Activated CD8-positive, alpha-beta memory T cell treated with anti-CD3 and anti-CD28 coated beads, Interleukin-2, amount 10 ng/mL, durations not matched to agents 7 days and 5 days (primary cell): ENCODE measurements around the gene GRM4. TPM values are rescaled to one million over a fixed set of nuclear protein-coding genes. Genes with fewer than 3 reads are reported as not detected.

Experiments
- ATAC-seq: fragments of 150-1000 bp; cut with Tn5 transposase; one replicate; pipeline ENCODE4 v1.10.0; 2021; ENCODE audit warnings: moderate library complexity
- CTCF ChIA-PET: fragments of 350-600 bp; sonication (Branson Sonifier 250); formaldehyde crosslinking; loops from one replicate; lab custom pipeline; 2021; ENCODE audit warnings: antibody characterized with exemption; lab: Charles Lee
- DNase-seq: peaks from one replicate; pipeline ENCODE4 v3.0.0-alpha.2; 2020
- H3K27ac Mint-ChIP-seq: one replicate; pipeline ENCODE4 v1.8.0; 2021; ENCODE audit warnings: mild to moderate bottlenecking, mixed read lengths
- H3K27me3 Mint-ChIP-seq: one replicate; pipeline ENCODE4 v1.8.0; 2021; ENCODE audit warnings: mixed read lengths
- H3K36me3 Mint-ChIP-seq: one replicate; pipeline ENCODE4 v1.8.0; 2021; ENCODE audit warnings: mild to moderate bottlenecking, mixed read lengths
- H3K4me1 Mint-ChIP-seq: one replicate; pipeline ENCODE4 v1.8.0; 2021; ENCODE audit warnings: mixed read lengths
- H3K4me3 Mint-ChIP-seq: one replicate; pipeline ENCODE4 v1.8.0; 2021; ENCODE audit warnings: mild to moderate bottlenecking, moderate library complexity, mixed read lengths
- H3K9me3 Mint-ChIP-seq: one replicate; pipeline ENCODE4 v1.8.0; 2022; ENCODE audit warnings: low read depth, mixed read lengths
- total RNA-seq, 2 experiments: library from RNA; stranded (reverse); gene quantifications; one replicate each; pipeline ENCODE4 v1.2.3, GENCODE V29; 2021

GRM4 gene
- total RNA-seq, 2 experiments from 2014 or later: not detected

- Mint-ChIP-seq H3K36me3 (no peaks in the 10 kb centered on the region), H3K9me3 (no peaks in the 10 kb centered on the region), H3K27me3 (peaks cover 17% of the 10 kb centered on the region), H3K4me3 (no peak overlapping the region), H3K4me1 (no peaks in the 10 kb centered on the region), H3K27ac (no peak overlapping the region)
- ATAC-seq: no peak
- CTCF ChIA-PET: no interaction called here
- DNase-seq: no peak
Measured at GRCh38 chr6:34005901-34006531, 139.9 kb downstream of the GRM4 start.

- Mint-ChIP-seq H3K27me3 (peaks cover 10% of the 10 kb centered on the region), H3K9me3 (no peaks in the 10 kb centered on the region), H3K27ac (no peak overlapping the region), H3K36me3 (no peaks in the 10 kb centered on the region), H3K4me1 (no peaks in the 10 kb centered on the region), H3K4me3 (no peak overlapping the region)
- no peak for DNase-seq
- ATAC-seq: no peak
- CTCF ChIA-PET: no interaction called here
Measured at GRCh38 chr6:34004706-34005105, 141.2 kb downstream of the GRM4 start.

GRCh38 chr6:34003962-34004361, 141.9 kb downstream of the GRM4 start:
- Mint-ChIP-seq H3K27me3 (peaks cover 10% of the 10 kb centered on the region), H3K4me1 (no peaks in the 10 kb centered on the region), H3K4me3 (no peak overlapping the region), H3K36me3 (no peaks in the 10 kb centered on the region), H3K27ac (no peak overlapping the region), H3K9me3 (no peaks in the 10 kb centered on the region)
- DNase-seq: no peak
- no peak for ATAC-seq
- CTCF ChIA-PET: no interaction called here

GRCh38 chr6:34001706-34002621, 143.9 kb downstream of the GRM4 start:
- no peak overlapping the region for H3K4me3 Mint-ChIP-seq
- DNase-seq (no peak), ATAC-seq (no peak)
- no peak overlapping the region for H3K27ac Mint-ChIP-seq
- peaks cover 17% of the 10 kb centered on the region for H3K27me3 Mint-ChIP-seq
- H3K9me3 Mint-ChIP-seq: no peaks in the 10 kb centered on the region
- no peaks in the 10 kb centered on the region for H3K4me1 Mint-ChIP-seq
- no peaks in the 10 kb centered on the region for H3K36me3 Mint-ChIP-seq
- CTCF ChIA-PET: interaction anchor here (1.4 to 1.7 kb wide), 2 partner anchors 27 to 231 kb away, joined by 3 read pairs; no protein-coding TSS in a partner anchor

GRCh38 chr6:34000281-34000680, 145.6 kb downstream of the GRM4 start:
- peaks cover 17% of the 10 kb centered on the region for H3K27me3 Mint-ChIP-seq
- CTCF ChIA-PET: no interaction called here
- no peak for ATAC-seq

GRCh38 chr6:33999567-33999966, 146.3 kb downstream of the GRM4 start:
- no peak overlapping the region for H3K4me3 Mint-ChIP-seq
- H3K9me3 Mint-ChIP-seq: no peaks in the 10 kb centered on the region
- no peak overlapping the region for H3K27ac Mint-ChIP-seq
- no peak for DNase-seq
- ATAC-seq: no peak
- H3K36me3 Mint-ChIP-seq: no peaks in the 10 kb centered on the region
- peaks cover 18% of the 10 kb centered on the region for H3K27me3 Mint-ChIP-seq
- H3K4me1 Mint-ChIP-seq: no peaks in the 10 kb centered on the region
- CTCF ChIA-PET: interaction anchor here (1.0 kb wide), 1 partner anchor 55 kb away, joined by 3 read pairs; no protein-coding TSS in a partner anchor

More at GRCh38 chr6:34000281-34000680, 145.6 kb downstream of the GRM4 start:
- Mint-ChIP-seq H3K4me3 (no peak overlapping the region), H3K27ac (peak overlapping the region; percentile 14), H3K4me1 (no peaks in the 10 kb centered on the region), H3K9me3 (no peaks in the 10 kb centered on the region), H3K36me3 (no peaks in the 10 kb centered on the region)
- no peak for DNase-seq

- ATAC-seq (no peak), DNase-seq (no peak)
- Mint-ChIP-seq H3K27me3 (peaks cover 22% of the 10 kb centered on the region), H3K4me3 (no peak overlapping the region), H3K9me3 (no peaks in the 10 kb centered on the region), H3K27ac (no peak overlapping the region), H3K4me1 (no peaks in the 10 kb centered on the region), H3K36me3 (no peaks in the 10 kb centered on the region)
- CTCF ChIA-PET: interaction anchor here (0.7 kb wide), 1 partner anchor 1081 kb away, joined by 3 read pairs; no protein-coding TSS in a partner anchor
Measured at GRCh38 chr6:33998660-33999059, 147.2 kb downstream of the GRM4 start.

GRCh38 chr6:33997265-33997664, 148.6 kb downstream of the GRM4 start:
- CTCF ChIA-PET: no interaction called here
- DNase-seq: no peak

GRCh38 chr6:33996120-33996475, 149.8 kb downstream of the GRM4 start:
- H3K27ac Mint-ChIP-seq: no peak overlapping the region
- H3K4me3 Mint-ChIP-seq: no peak overlapping the region
- ATAC-seq: no peak
- H3K27me3 Mint-ChIP-seq: peaks cover 26% of the 10 kb centered on the region
- no peak for DNase-seq
- CTCF ChIA-PET: no interaction called here
- H3K36me3 Mint-ChIP-seq: no peaks in the 10 kb centered on the region
- H3K9me3 Mint-ChIP-seq: no peaks in the 10 kb centered on the region
- H3K4me1 Mint-ChIP-seq: no peaks in the 10 kb centered on the region

More at GRCh38 chr6:33997265-33997664, 148.6 kb downstream of the GRM4 start:
- peaks cover 25% of the 10 kb centered on the region for H3K27me3 Mint-ChIP-seq
- no peaks in the 10 kb centered on the region for H3K36me3 Mint-ChIP-seq
- no peak for ATAC-seq
- no peaks in the 10 kb centered on the region for H3K4me1 Mint-ChIP-seq
- H3K9me3 Mint-ChIP-seq: no peaks in the 10 kb centered on the region
- H3K4me3 Mint-ChIP-seq: no peak overlapping the region
- no peak overlapping the region for H3K27ac Mint-ChIP-seq

GRCh38 chr6:33995309-33996119, 150.4 kb downstream of the GRM4 start:
- CTCF ChIA-PET: no interaction called here
- no peak overlapping the region for H3K4me3 Mint-ChIP-seq
- H3K36me3 Mint-ChIP-seq: no peaks in the 10 kb centered on the region
- H3K27ac Mint-ChIP-seq: no peak overlapping the region
- DNase-seq (no peak), ATAC-seq (no peak)
- peaks cover 28% of the 10 kb centered on the region for H3K27me3 Mint-ChIP-seq
- no peaks in the 10 kb centered on the region for H3K9me3 Mint-ChIP-seq
- H3K4me1 Mint-ChIP-seq: no peaks in the 10 kb centered on the region

- DNase-seq: no peak
- Mint-ChIP-seq H3K27me3 (peaks cover 25% of the 10 kb centered on the region), H3K36me3 (no peaks in the 10 kb centered on the region), H3K4me1 (no peaks in the 10 kb centered on the region), H3K27ac (no peak overlapping the region), H3K9me3 (no peaks in the 10 kb centered on the region), H3K4me3 (no peak overlapping the region)
- CTCF ChIA-PET: no interaction called here
- no peak for ATAC-seq
Measured at GRCh38 chr6:33994472-33995308, 151.2 kb downstream of the GRM4 start.

- no peak for DNase-seq
- Mint-ChIP-seq H3K36me3 (no peaks in the 10 kb centered on the region), H3K4me1 (no peaks in the 10 kb centered on the region), H3K4me3 (no peak overlapping the region), H3K27ac (no peak overlapping the region), H3K27me3 (peaks cover 24% of the 10 kb centered on the region), H3K9me3 (no peaks in the 10 kb centered on the region)
- no peak for ATAC-seq
- CTCF ChIA-PET: interaction anchor here (0.6 kb wide), 1 partner anchor 222 kb away, joined by 3 read pairs; no protein-coding TSS in a partner anchor
Measured at GRCh38 chr6:33993653-33994471, 152.0 kb downstream of the GRM4 start.
